CD4-positive, CD25-positive, alpha-beta regulatory T cell (primary cell): ENCODE measurements around the gene METTL26. TPM values are rescaled to one million over a fixed set of nuclear protein-coding genes. Genes with fewer than 3 reads are reported as not detected.
A peak's percentile ranks its signal among the peaks of the same experiment; 100 is the strongest.

Experiments used
- ATAC-seq, 2 donors: fragments of 150-1000 bp; cut with Tn5 transposase; one replicate each; pipeline ENCODE4 v1.10.0; 2021; ENCODE audit warnings: low read depth in 2 of 2, moderate number of reproducible peaks in 2 of 2, moderate library complexity in 1 of 2
- DNase-seq, 3 donors: peaks; one replicate each; pipeline versions ENCODE4 v3.0.0 to v3.0.0-alpha.2; 2012 to 2022; ENCODE audit warnings: mixed read lengths in 1 of 3
- H3K27ac ChIP-seq: one replicate; pipeline ENCODE4 v1.7.0; 2013; ENCODE audit warnings: mild to moderate bottlenecking, low read length; ENCODE audit not compliant: insufficient read depth, poor library complexity, severe bottlenecking
- H3K27me3 ChIP-seq: one replicate; pipeline ENCODE4 v1.7.0; 2013; ENCODE audit warnings: low read length; ENCODE audit not compliant: control insufficient read depth, insufficient read depth
- H3K36me3 ChIP-seq: one replicate; pipeline ENCODE4 v1.7.0; 2013; ENCODE audit warnings: mild to moderate bottlenecking, low read length, moderate library complexity; ENCODE audit not compliant: control insufficient read depth, insufficient read depth
- H3K4me1 ChIP-seq: 2 replicates; pipeline ENCODE4 v1.7.0; 2013; ENCODE audit warnings: mild to moderate bottlenecking, low read length; ENCODE audit not compliant: insufficient read depth, control insufficient read depth, poor library complexity, severe bottlenecking
- H3K4me3 ChIP-seq: one replicate; pipeline ENCODE4 v1.7.0; 2013; ENCODE audit warnings: low read depth, mild to moderate bottlenecking, low read length, moderate library complexity
- H3K9me3 ChIP-seq, 2 experiments: 1 replicate in 1 of 2; 2 replicates in 1 of 2; pipeline ENCODE4 v1.7.0; 2013; ENCODE audit warnings: low read length in 2 of 2, mild to moderate bottlenecking in 1 of 2, moderate library complexity in 1 of 2; ENCODE audit not compliant: control insufficient read depth in 2 of 2
- H3K27ac Mint-ChIP-seq, 3 donors: one replicate each; pipeline ENCODE4 v1.8.0; 2020 to 2022; ENCODE audit warnings: mild to moderate bottlenecking in 3 of 3, mixed read lengths in 3 of 3, moderate library complexity in 2 of 3
- H3K27me3 Mint-ChIP-seq: one replicate; pipeline ENCODE4 v1.8.0; 2022; ENCODE audit warnings: mild to moderate bottlenecking, mixed read lengths
- H3K36me3 Mint-ChIP-seq: one replicate; pipeline ENCODE4 v1.8.0; 2020; ENCODE audit warnings: mixed read lengths
- H3K4me1 Mint-ChIP-seq, 4 donors: one replicate each; pipeline ENCODE4 v1.8.0; 2020 to 2022; ENCODE audit warnings: mixed read lengths in 4 of 4, mild to moderate bottlenecking in 1 of 4
- H3K4me3 Mint-ChIP-seq, 4 donors: one replicate each; pipeline ENCODE4 v1.8.0; 2020 to 2022; ENCODE audit warnings: mild to moderate bottlenecking in 4 of 4, mixed read lengths in 4 of 4, moderate library complexity in 3 of 4
- H3K9me3 Mint-ChIP-seq, 7 donors: one replicate each; pipeline ENCODE4 v1.8.0; 2020 to 2022; ENCODE audit warnings: mixed read lengths in 7 of 7, mild to moderate bottlenecking in 3 of 7, moderate library complexity in 2 of 7
- polyA plus RNA-seq, 4 donors: library from polyadenylated mRNA; unstranded; fragments of 300-500 nt; fragmentation: Illumina TruSeq; gene quantifications; one replicate each; pipeline ENCODE4 v1.2.3, GENCODE V29; 2021
- total RNA-seq: library from RNA; stranded (reverse); gene quantifications from one replicate; pipeline ENCODE4 v1.2.3, GENCODE V29; 2022

The METTL26 gene
- total and polyA plus RNA-seq, 5 donors from 2014 or later: 45.3 to 133 (median 83.4) TPM

DNA sequence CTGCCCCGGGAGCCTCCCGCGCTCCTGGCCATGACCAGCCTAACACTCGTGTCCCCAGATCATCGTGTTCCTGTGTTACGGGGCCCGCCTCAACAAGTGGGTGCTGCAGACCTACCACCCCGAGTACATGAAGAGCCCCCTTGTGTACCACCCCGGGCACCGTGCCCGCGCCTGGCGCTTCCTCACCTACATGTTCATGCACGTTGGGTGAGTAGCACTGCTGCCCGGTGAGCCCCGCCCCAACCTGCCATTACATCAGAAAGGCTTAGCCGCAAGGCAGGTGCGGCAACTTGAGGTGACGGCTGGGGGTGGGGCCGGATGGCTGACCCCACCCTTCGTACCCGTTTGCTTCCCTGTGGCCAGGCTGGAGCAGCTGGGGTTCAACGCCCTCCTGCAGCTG is 40.8 kb upstream of the METTL26 start:
- Histone ChIP-seq H3K4me1 (peaks cover 34% of the 10 kb centered on the region), H3K9me3 (no peaks in the 10 kb centered on the region), H3K27ac (no peak overlapping the region), H3K36me3 (peaks cover 11% of the 10 kb centered on the region), H3K27me3 (no peaks in the 10 kb centered on the region), H3K4me3 (no peak overlapping the region)
- Mint-ChIP-seq H3K36me3 (no peaks in the 10 kb centered on the region), H3K9me3 (no peaks in the 10 kb centered on the region), H3K27ac (no peak overlapping the region), H3K27me3 (no peaks in the 10 kb centered on the region), H3K4me3 (peak overlapping the region in 3 of 4 donors; percentile 29 to 43 (median 43)), H3K4me1 (peaks cover 0 to 28% (median 3%) of the 10 kb centered on the region in 4 donors)
- no peak for DNase-seq
- no peak for ATAC-seq

DNA sequence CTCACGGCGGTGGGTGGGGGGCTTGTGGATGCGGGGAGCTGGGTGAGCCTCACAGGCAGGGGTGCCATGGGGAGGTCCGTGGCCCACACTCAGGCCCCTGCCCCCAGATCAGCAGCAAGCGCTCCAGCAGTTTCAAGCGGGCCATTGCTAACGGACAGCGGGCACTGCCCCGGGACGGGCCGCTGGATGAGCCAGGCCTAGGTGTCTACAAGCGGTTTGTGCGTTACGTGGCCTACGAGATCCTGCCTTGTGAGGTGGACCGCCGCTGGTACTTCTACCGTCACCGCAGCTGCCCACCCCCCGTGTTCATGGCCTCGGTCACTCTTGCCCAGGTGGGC is 40.4 kb upstream of the METTL26 start:
- Histone ChIP-seq H3K36me3 (peaks cover 9% of the 10 kb centered on the region), H3K27ac (no peak overlapping the region), H3K27me3 (no peaks in the 10 kb centered on the region), H3K4me1 (peaks cover 31% of the 10 kb centered on the region), H3K4me3 (no peak overlapping the region), H3K9me3 (no peaks in the 10 kb centered on the region)
- no peaks in the 10 kb centered on the region for H3K27me3 Mint-ChIP-seq
- peaks cover 0 to 25% (median 3%) of the 10 kb centered on the region in 4 donors for H3K4me1 Mint-ChIP-seq
- H3K4me3 Mint-ChIP-seq: peak overlapping the region in 3 of 4 donors; percentile 2 to 43 (median 29)
- no peaks in the 10 kb centered on the region for H3K36me3 Mint-ChIP-seq
- no peak for ATAC-seq
- no peak for DNase-seq
- H3K9me3 Mint-ChIP-seq: no peaks in the 10 kb centered on the region
- H3K27ac Mint-ChIP-seq: no peak overlapping the region

DNA sequence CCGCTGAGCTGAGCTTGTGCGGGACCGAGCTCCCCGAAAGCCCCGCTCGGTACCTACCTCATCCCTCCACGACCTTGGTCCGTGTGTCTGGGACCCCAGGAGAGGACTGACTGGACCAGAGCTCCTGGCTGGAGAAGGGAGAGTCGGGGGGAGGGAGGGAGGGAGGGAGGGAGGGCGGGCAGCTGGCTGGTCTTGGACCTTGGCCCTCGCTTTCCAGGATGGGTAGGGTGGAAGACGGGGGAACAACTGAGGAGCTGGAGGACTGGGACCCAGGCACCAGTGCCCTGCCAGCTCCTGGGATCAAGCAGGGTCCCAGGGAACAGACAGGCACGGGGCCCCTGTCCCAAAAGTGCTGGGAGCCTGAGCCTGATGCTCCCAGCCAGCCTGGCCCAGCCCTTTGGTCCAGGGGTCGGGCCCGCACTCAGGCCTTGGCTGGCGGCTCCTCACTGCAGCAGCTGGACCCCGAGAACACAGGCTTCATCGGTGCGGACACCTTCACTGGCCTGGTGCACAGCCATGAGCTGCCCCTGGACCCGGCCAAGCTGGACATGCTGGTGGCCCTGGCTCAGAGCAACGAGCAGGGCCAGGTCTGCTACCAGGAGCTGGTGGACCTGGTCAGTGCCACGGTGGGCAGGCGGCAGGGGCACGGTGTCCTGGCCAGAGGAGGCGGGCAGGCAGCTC is 39.9 kb upstream of the METTL26 start:
- peaks cover 26% of the 10 kb centered on the region for H3K4me1 ChIP-seq
- Mint-ChIP-seq H3K27ac (peak overlapping the region in 1 of 3 donors; percentile 14), H3K4me1 (peaks cover 0 to 21% (median 3%) of the 10 kb centered on the region in 4 donors), H3K36me3 (no peaks in the 10 kb centered on the region), H3K27me3 (no peaks in the 10 kb centered on the region), H3K4me3 (no peak overlapping the region), H3K9me3 (no peaks in the 10 kb centered on the region)
- H3K9me3 ChIP-seq: no peaks in the 10 kb centered on the region
- no peak overlapping the region for H3K4me3 ChIP-seq
- ATAC-seq (no peak), DNase-seq (no peak)
- H3K36me3 ChIP-seq: peaks cover 13% of the 10 kb centered on the region
- H3K27me3 ChIP-seq: no peaks in the 10 kb centered on the region
- no peak overlapping the region for H3K27ac ChIP-seq

DNA sequence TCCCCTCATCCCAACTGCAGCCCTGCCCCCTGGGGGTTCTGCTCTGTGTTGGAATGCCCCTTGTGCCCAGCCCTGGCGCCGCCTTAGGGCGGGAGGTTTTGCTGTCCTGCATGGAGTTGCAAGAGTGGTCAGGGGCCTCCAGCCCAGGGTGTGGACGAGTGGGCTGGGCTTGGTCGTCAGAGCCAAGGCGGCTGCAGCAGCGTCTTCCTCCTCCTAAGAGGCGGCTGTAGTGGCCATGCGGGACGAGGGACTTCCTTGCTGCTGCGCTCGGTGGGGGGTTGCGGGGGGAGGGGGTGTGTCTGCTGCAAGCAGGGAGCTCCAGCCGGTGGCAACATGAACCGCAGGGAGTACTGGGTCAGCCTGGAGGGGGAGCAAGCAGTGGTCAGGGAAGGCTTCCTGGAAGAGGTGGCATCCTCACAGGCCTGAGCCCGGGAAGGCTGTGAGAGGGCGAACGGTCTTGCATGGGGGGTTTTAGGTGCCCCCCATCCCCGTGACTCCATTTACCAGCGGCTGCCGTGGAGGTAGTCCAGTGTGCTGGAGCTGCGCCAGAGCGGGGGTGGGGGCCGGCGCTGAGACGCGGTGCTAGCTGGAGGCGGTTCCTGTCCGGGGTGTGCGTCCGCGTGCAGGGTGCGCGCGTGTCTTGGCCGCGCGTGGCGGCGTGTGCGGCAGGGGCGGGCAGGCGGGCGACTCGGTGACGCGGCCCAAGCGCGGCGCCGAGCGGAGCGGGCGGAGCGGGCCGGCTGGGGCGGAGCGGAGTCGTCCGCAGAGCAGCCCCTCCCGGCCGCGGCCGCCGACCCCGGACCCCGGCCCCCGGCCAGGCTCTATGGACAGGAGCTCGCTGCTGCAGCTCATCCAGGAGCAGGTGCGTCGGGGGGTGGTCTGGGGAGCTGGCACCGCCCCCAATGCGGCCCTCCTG is 39.1 kb upstream of the METTL26 start, which contains the start of gene RHBDL1:
RHBDL1 (plus strand) TSS at position 704 of the 916 bp plus-strand sequence; CDS start at position 824, 120 bp downstream.
- ATAC-seq: no peak
- Histone ChIP-seq H3K4me1 (peaks cover 19% of the 10 kb centered on the region), H3K27me3 (no peaks in the 10 kb centered on the region), H3K36me3 (peaks cover 16% of the 10 kb centered on the region), H3K27ac (no peak within 1 kb of the TSS), H3K4me3 (no peak within 1 kb of the TSS), H3K9me3 (no peaks in the 10 kb centered on the region)
- no peak for DNase-seq
- Mint-ChIP-seq H3K4me1 (peaks cover 0 to 20% (median 3%) of the 10 kb centered on the region in 4 donors), H3K27ac (peak within 1 kb of the TSS in 1 of 3 donors; percentile 14), H3K9me3 (no peaks in the 10 kb centered on the region), H3K4me3 (peak within 1 kb of the TSS in 3 of 4 donors; percentile 60 to 92 (median 65)), H3K27me3 (no peaks in the 10 kb centered on the region), H3K36me3 (no peaks in the 10 kb centered on the region)

DNA sequence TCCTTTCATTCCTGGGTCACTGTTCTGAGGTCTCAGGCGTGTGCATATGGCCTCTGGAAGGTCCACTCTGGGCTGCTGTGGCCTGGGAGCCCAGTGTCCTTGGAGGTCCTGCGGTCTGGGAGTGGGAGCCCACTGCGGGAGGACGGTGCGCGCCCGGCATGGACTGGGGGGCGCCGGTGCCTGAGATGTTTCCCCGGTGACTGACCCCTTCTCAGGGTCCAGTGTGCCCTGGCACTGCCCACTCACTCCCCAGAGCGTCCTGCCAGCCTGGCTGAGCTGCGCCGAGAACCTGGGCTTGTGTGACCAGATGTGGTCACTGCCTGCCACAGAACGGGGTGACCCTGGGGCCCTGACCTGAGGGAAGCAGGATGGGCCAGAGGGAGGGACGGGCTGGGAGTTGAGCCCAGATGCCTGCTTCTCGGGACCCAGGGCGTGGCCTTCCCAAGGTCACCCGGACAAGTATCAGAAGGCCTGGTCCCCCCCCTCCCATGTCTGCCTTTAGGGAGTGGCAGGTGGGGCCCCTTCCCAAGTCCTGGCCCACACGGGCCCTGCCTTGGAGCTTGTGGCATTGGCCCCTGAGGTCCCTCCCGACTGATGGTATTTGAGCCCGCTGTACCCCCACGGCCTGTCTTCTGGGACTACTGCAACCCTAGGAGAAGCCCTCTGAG is 38.2 kb upstream of the METTL26 start:
- Histone ChIP-seq H3K9me3 (no peaks in the 10 kb centered on the region), H3K4me3 (no peak overlapping the region), H3K27me3 (no peaks in the 10 kb centered on the region), H3K27ac (no peak overlapping the region), H3K4me1 (peaks cover 18% of the 10 kb centered on the region), H3K36me3 (peaks cover 17% of the 10 kb centered on the region)
- Mint-ChIP-seq H3K36me3 (no peaks in the 10 kb centered on the region), H3K27ac (no peak overlapping the region), H3K27me3 (no peaks in the 10 kb centered on the region), H3K9me3 (no peaks in the 10 kb centered on the region), H3K4me1 (peaks cover 0 to 18% (median 3%) of the 10 kb centered on the region in 4 donors), H3K4me3 (peak overlapping the region in 3 of 4 donors; percentile 24 to 92 (median 60))
- no peak for ATAC-seq
- DNase-seq: no peak

DNA sequence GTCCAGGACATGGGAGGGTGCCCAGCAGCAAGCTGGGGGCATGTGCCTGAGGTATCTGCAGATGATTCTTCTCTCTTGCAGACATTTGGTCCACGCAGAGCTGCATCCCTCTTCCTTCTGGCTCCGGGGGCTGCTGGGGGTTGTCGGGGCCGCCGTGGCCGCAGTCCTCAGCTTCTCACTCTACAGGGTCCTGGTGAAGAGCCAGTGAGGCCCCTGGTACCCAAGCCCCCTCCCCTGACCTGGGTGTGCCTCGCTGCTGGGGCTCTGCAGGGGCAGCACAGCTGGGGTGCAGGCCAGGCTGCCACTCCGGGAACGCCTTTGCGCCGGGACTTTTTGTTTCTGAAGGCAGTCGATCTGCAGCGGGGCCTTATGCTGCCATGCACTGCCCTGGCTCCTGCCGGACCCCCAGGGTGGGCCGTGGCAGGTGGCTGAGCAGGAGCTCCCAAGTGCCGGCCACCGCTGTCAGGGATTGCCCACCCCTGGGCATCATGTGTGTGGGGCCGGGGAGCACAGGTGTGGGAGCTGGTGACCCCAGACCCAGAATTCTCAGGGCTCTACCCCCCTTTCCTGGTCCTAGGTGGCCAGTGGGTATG is 37.4 kb upstream of the METTL26 start:
- H3K36me3 ChIP-seq: peaks cover 17% of the 10 kb centered on the region
- no peaks in the 10 kb centered on the region for H3K27me3 Mint-ChIP-seq
- no peaks in the 10 kb centered on the region for H3K9me3 ChIP-seq
- no peaks in the 10 kb centered on the region for H3K9me3 Mint-ChIP-seq
- DNase-seq (no peak), ATAC-seq (no peak)
- H3K27ac ChIP-seq: no peak overlapping the region
- no peaks in the 10 kb centered on the region for H3K27me3 ChIP-seq
- no peak overlapping the region for H3K4me3 ChIP-seq
- no peak overlapping the region for H3K4me3 Mint-ChIP-seq
- H3K36me3 Mint-ChIP-seq: no peaks in the 10 kb centered on the region
- H3K27ac Mint-ChIP-seq: no peak overlapping the region
- H3K4me1 Mint-ChIP-seq: peaks cover 0 to 19% (median 0%) of the 10 kb centered on the region in 4 donors
- peaks cover 21% of the 10 kb centered on the region for H3K4me1 ChIP-seq

DNA sequence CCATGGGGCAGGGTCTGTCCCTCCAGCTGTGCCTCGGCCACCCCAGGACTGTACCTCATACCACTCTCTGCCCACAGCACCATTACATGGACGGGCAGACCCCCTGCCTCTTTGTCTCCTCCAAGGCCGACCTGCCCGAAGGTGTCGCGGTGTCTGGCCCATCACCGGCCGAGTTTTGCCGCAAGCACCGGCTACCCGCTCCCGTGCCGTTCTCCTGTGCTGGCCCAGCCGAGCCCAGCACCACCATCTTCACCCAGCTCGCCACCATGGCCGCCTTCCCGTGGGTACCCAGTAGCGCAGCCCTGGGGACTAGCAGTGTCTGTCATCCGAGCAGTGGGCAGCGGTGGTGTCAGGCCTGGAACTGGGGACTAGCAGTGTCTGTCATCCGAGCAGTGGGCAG is 36.7 kb upstream of the METTL26 start:
- Mint-ChIP-seq H3K27ac (no peak overlapping the region), H3K27me3 (no peaks in the 10 kb centered on the region), H3K4me1 (peaks cover 0 to 21% (median 0%) of the 10 kb centered on the region in 4 donors), H3K36me3 (no peaks in the 10 kb centered on the region), H3K9me3 (no peaks in the 10 kb centered on the region), H3K4me3 (peak overlapping the region in 2 of 4 donors; percentile 28 to 43)
- DNase-seq: no peak
- H3K4me1 ChIP-seq: peaks cover 24% of the 10 kb centered on the region
- H3K9me3 ChIP-seq: no peaks in the 10 kb centered on the region
- no peak for ATAC-seq
- no peaks in the 10 kb centered on the region for H3K27me3 ChIP-seq
- H3K27ac ChIP-seq: no peak overlapping the region
- no peak overlapping the region for H3K4me3 ChIP-seq
- peaks cover 17% of the 10 kb centered on the region for H3K36me3 ChIP-seq
